CD4-positive, alpha-beta T cell (primary cell): ENCODE measurements around the gene SIN3A. TPM values are rescaled to one million over a fixed set of nuclear protein-coding genes. Genes with fewer than 3 reads are reported as not detected.

Experiments
- ATAC-seq: fragments of 200-7000 bp; cut with Tn5 transposase; one replicate; pipeline ENCODE4 v1.10.0; 2022; ENCODE audit warnings: mild to moderate bottlenecking; ENCODE audit not compliant: poor library complexity
- CTCF ChIA-PET: fragments of 350-600 bp; sonication (Branson Sonifier 250); formaldehyde crosslinking; loops from one replicate; lab custom pipeline; 2021; ENCODE audit warnings: antibody characterized with exemption, inconsistent platforms; lab: Charles Lee
- POLR2A ChIA-PET: fragments of 350-600 bp; sonication (Branson Sonifier 250); formaldehyde crosslinking; loops from one replicate; lab custom pipeline; 2021; ENCODE audit warnings: antibody characterized with exemption, inconsistent platforms; lab: Charles Lee
- DNase-seq, 14 experiments: peaks; one replicate each; pipeline ENCODE4 v3.0.0-alpha.2; 2013 to 2020; ENCODE audit warnings: mixed read lengths in 2 of 14
- H3K27ac ChIP-seq, 2 donors: one replicate each; pipeline versions ENCODE4 v1.5.1 to v1.7.0; 2013; ENCODE audit warnings: low read length in 2 of 2, low read depth in 1 of 2, mild to moderate bottlenecking in 1 of 2
- H3K27me3 ChIP-seq, 2 experiments: 1 replicate in 1 of 2; 2 replicates in 1 of 2; pipeline versions ENCODE4 v1.6.1 to v1.7.0; 2013; ENCODE audit warnings: low read length in 2 of 2, control low read depth in 1 of 2, mild to moderate bottlenecking in 1 of 2, moderate library complexity in 1 of 2; ENCODE audit not compliant: insufficient read depth in 2 of 2, control insufficient read depth in 1 of 2
- H3K36me3 ChIP-seq: one replicate; pipeline ENCODE4 v1.6.1; 2013; ENCODE audit warnings: low read length, control low read depth; ENCODE audit not compliant: insufficient read depth
- H3K4me1 ChIP-seq: one replicate; pipeline ENCODE4 v1.6.1; 2013; ENCODE audit warnings: low read length, control low read depth; ENCODE audit not compliant: insufficient read depth
- H3K4me3 ChIP-seq: one replicate; pipeline ENCODE4 v1.5.1; 2013; ENCODE audit warnings: mild to moderate bottlenecking, low read length, moderate library complexity
- H3K9me3 ChIP-seq, 2 experiments: 1 replicate in 1 of 2; 2 replicates in 1 of 2; pipeline versions ENCODE4 v1.6.1 to v1.7.0; 2013; ENCODE audit warnings: low read length in 2 of 2, mild to moderate bottlenecking in 2 of 2, control low read depth in 1 of 2, moderate library complexity in 1 of 2; ENCODE audit not compliant: control insufficient read depth in 1 of 2, insufficient read depth in 1 of 2
- H3K27ac Mint-ChIP-seq: one replicate; pipeline ENCODE4 v1.8.0; 2020; ENCODE audit warnings: mixed read lengths
- H3K27me3 Mint-ChIP-seq: one replicate; pipeline ENCODE4 v1.8.0; 2021; ENCODE audit warnings: mixed read lengths
- H3K36me3 Mint-ChIP-seq: one replicate; pipeline ENCODE4 v1.8.0; 2021; ENCODE audit warnings: low read depth, mixed read lengths
- H3K4me1 Mint-ChIP-seq: one replicate; pipeline ENCODE4 v1.8.0; 2021; ENCODE audit warnings: low read depth, mixed read lengths
- H3K4me3 Mint-ChIP-seq: one replicate; pipeline ENCODE4 v1.8.0; 2020; ENCODE audit warnings: mild to moderate bottlenecking, mixed read lengths
- H3K9me3 Mint-ChIP-seq: one replicate; pipeline ENCODE4 v1.8.0; 2020; ENCODE audit warnings: mixed read lengths
- intact Hi-C, 2 experiments: fragments of 100-400 bp; cut with DNase I in 1 of 2; cut with micrococcal nuclease in 1 of 2; formaldehyde crosslinking; loops; one replicate each; pipeline versions ENCODE4 v1.15.1 to v1.9.0; 2023 to 2025; cut with DNase I, micrococcal nuclease
- total RNA-seq, 174 experiments: library from RNA in 2 of 174; stranded (reverse) in 2 of 174; gene quantifications; one replicate each; pipeline ENCODE4 v1.2.3 and lab custom pipeline; 2021 to 2026
- TF ChIP-seq, protein P1 (sequence below): fragments of 200-600 bp; IDR thresholded peaks from one replicate; pipeline ENCODE4 v1.8.0; 2022; ENCODE audit warnings: antibody characterized with exemption, mild to moderate bottlenecking

Gene SIN3A
- total RNA-seq, 2 experiments from 2014 or later = 136 to 141 TPM

DNA sequence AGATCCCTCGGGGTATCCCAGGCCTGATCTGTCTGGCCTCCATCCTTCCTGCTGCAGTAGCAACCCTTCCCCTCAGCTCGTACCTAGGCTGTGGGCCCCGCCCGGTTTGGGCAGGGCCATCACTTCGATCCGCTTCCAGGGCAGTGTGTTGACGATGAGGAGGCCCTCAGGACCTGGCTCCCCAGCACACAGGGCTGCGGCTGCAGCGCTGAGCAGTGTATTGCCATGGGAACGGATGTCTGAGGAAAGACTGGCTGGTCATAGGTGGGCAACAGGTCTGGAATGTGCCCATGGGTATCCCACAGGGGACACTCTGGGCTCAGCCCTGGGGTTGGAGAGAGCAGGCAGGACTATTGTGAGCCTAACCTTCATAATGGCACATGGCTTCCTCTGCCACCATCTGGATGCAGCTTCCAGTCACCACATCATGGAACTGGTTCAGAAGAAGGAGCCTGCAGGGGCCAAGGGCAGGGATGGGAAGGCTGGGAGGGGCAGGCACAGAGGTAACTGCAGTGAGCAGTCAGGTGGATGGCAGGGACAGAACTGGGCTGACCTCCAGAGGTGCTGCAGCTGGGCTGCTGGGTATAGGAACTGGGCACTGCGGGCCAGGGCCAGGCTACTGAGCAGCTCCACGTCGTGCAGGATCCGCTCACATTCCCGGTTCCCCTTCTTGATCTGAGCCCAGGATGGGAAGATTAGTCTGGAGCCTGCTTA lies 91.8 kb downstream of the SIN3A start:
- peaks cover 76% of the 10 kb centered on the region for H3K36me3 ChIP-seq
- H3K4me3 ChIP-seq = no peak overlapping the region
- ATAC-seq = no peak
- no peak overlapping the region for H3K27ac ChIP-seq
- Mint-ChIP-seq H3K27ac (no peak overlapping the region), H3K4me3 (no peak overlapping the region), H3K4me1 (no peaks in the 10 kb centered on the region), H3K9me3 (no peaks in the 10 kb centered on the region), H3K27me3 (no peaks in the 10 kb centered on the region), H3K36me3 (peaks cover 54% of the 10 kb centered on the region)
- H3K9me3 ChIP-seq = peaks cover 0 to 3% of the 10 kb centered on the region in 2 experiments
- intact Hi-C loops = no loop called here
- POLR2A ChIA-PET = interaction anchor here (1.0 kb wide), 1 partner anchor 9 kb away, joined by 5 read pairs; the partner anchor contains the start of gene MAN2C1
- DNase-seq = no peak
- H3K27me3 ChIP-seq = no peaks in the 10 kb centered on the region
- TF ChIP-seq, protein P1, sequence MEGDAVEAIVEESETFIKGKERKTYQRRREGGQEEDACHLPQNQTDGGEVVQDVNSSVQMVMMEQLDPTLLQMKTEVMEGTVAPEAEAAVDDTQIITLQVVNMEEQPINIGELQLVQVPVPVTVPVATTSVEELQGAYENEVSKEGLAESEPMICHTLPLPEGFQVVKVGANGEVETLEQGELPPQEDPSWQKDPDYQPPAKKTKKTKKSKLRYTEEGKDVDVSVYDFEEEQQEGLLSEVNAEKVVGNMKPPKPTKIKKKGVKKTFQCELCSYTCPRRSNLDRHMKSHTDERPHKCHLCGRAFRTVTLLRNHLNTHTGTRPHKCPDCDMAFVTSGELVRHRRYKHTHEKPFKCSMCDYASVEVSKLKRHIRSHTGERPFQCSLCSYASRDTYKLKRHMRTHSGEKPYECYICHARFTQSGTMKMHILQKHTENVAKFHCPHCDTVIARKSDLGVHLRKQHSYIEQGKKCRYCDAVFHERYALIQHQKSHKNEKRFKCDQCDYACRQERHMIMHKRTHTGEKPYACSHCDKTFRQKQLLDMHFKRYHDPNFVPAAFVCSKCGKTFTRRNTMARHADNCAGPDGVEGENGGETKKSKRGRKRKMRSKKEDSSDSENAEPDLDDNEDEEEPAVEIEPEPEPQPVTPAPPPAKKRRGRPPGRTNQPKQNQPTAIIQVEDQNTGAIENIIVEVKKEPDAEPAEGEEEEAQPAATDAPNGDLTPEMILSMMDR = no peak
- no peaks in the 10 kb centered on the region for H3K4me1 ChIP-seq
- CTCF ChIA-PET = no interaction called here

DNA sequence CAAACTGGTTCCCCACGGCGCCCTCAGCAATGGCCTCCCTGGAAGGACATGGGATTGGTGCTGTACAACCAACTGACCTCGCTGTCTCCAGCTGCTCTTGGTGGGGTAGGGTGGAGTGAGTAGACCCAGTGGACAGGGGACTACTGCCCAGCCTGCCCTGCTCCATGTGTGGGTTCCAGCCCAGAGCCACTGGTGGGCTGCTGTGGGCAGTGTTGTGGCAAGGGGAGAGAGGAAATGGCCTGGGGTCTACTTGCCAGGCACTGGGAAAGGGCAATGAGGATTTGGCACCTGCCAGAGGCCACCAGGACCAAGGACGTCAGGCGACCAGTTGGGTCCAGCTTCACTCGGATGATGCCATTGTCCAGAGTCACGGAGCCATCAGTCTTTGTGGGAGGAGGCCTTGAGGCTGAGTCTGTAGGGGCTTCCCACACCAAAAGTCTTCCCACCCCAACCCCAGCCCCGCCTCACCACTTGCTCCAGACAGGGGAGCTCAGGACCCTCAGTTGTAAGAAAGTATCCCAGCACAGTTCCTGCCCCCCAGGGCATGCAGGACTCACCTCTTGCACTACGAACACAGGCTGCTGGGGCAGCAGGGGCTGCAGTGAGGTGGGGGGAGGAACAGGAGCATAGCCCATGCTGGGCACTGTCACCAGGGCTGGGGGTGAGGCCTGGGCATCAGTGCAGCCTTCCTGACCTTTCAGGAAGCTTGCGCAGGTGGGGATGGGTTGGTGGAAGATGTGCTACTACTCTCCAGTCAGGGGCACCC lies 92.5 kb downstream of the SIN3A start:
- Histone ChIP-seq H3K27me3 (no peaks in the 10 kb centered on the region), H3K27ac (no peak overlapping the region), H3K4me3 (no peak overlapping the region), H3K36me3 (peaks cover 69% of the 10 kb centered on the region), H3K9me3 (peaks cover 0 to 3% of the 10 kb centered on the region in 2 experiments), H3K4me1 (no peaks in the 10 kb centered on the region)
- no peak overlapping the region for H3K4me3 Mint-ChIP-seq
- ATAC-seq (no peak), DNase-seq (no peak)
- H3K27ac Mint-ChIP-seq = no peak overlapping the region
- ChIA-PET POLR2A (interaction anchor here (1.0 kb wide), 1 partner anchor 9 kb away, joined by 5 read pairs; the partner anchor contains the start of gene MAN2C1), CTCF (no interaction called here)
- TF ChIP-seq, protein P1 = no peak
- H3K27me3 Mint-ChIP-seq = no peaks in the 10 kb centered on the region
- H3K9me3 Mint-ChIP-seq = no peaks in the 10 kb centered on the region
- H3K36me3 Mint-ChIP-seq = peaks cover 47% of the 10 kb centered on the region
- H3K4me1 Mint-ChIP-seq = no peaks in the 10 kb centered on the region
- intact Hi-C loops = no loop called here

DNA sequence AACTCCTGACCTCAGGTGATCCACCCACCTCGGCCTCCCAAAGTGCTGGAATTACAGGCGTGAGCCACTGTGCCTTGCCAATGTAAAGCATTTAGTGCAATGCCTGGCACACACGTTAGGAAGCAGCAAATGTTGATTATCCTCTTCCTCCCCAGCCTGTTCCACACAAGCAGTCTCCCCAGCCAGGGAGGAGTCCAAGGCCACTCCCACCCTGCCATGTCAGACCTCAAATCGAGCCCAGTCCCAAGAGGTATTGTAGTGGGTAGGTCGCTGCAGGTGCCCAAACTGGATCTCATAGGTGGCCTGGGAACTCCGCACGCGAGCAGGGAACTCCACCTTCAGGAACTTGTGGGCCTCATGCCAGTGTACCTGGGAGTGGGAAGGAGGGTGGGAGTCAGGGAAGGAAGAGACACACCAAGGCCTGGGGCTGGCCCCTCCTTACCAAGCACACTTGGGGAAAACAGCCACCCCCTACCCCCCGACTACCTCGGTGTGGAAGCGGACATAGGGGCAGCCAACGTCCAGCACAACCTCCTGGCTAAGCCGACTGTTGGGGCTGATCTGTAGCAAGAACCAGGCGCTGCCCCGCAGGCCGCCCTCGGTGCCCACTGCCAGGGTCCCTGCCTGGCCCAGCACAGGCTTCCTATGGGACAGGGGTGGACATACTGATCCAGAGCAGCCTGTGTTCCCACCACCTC lies 93.4 kb downstream of the SIN3A start:
- Mint-ChIP-seq H3K27me3 (no peaks in the 10 kb centered on the region), H3K27ac (no peak overlapping the region), H3K9me3 (no peaks in the 10 kb centered on the region), H3K36me3 (peaks cover 42% of the 10 kb centered on the region), H3K4me3 (no peak overlapping the region), H3K4me1 (no peaks in the 10 kb centered on the region)
- intact Hi-C loops = no loop called here
- CTCF ChIA-PET = no interaction called here
- H3K36me3 ChIP-seq = peaks cover 64% of the 10 kb centered on the region
- H3K4me3 ChIP-seq = no peak overlapping the region
- H3K27me3 ChIP-seq = no peaks in the 10 kb centered on the region
- ATAC-seq (no peak), DNase-seq (no peak)
- POLR2A ChIA-PET = no interaction called here
- H3K9me3 ChIP-seq = peaks cover 0 to 3% of the 10 kb centered on the region in 2 experiments
- TF ChIP-seq, protein P1 = no peak
- no peak overlapping the region for H3K27ac ChIP-seq
- no peaks in the 10 kb centered on the region for H3K4me1 ChIP-seq
